ENCODE measurements around the gene LINC00237.

Gene LINC00237

GRCh38 chr20:21106171-21107017 lies at the start of gene LINC00237:
LINC00237 (minus strand) TSS chr20:21106358.
- DNase-seq = no peak

GRCh38 chr20:21155268-21155667 lies 49.1 kb upstream of the LINC00237 start:
- no peak for DNase-seq

More at GRCh38 chr20:21106171-21107017, at the start of gene LINC00237:
- no peak for ATAC-seq

GRCh38 chr20:21154692-21155091 lies 48.5 kb upstream of the LINC00237 start:
- DNase-seq (no peak), ATAC-seq (no peak)

More at GRCh38 chr20:21155268-21155667, 49.1 kb upstream of the LINC00237 start:
- no peak for ATAC-seq

GRCh38 chr20:21151791-21152190 lies 45.6 kb upstream of the LINC00237 start:
- no peak for ATAC-seq
- DNase-seq = no peak

GRCh38 chr20:21149344-21149743 lies 43.2 kb upstream of the LINC00237 start:
- DNase-seq = no peak
- ATAC-seq = no peak

- ATAC-seq = no peak
- DNase-seq = no peak
Observed at GRCh38 chr20:21147593-21147992, 41.4 kb upstream of the LINC00237 start.

- DNase-seq = no peak
- no peak for ATAC-seq
Observed at GRCh38 chr20:21146215-21146614, 40.1 kb upstream of the LINC00237 start.

- DNase-seq (no peak), ATAC-seq (no peak)
Observed at GRCh38 chr20:21145424-21145823, 39.3 kb upstream of the LINC00237 start.

GRCh38 chr20:21143194-21143890 lies 37.2 kb upstream of the LINC00237 start:
- DNase-seq (no peak), ATAC-seq (no peak)

GRCh38 chr20:21141825-21142224 lies 35.7 kb upstream of the LINC00237 start:
- DNase-seq (no peak), ATAC-seq (no peak)

- DNase-seq (no peak), ATAC-seq (no peak)
Observed at GRCh38 chr20:21139881-21140566, 33.9 kb upstream of the LINC00237 start.

- ATAC-seq = no peak
Observed at GRCh38 chr20:21137078-21137477, 30.9 kb upstream of the LINC00237 start.

GRCh38 chr20:21136015-21136732 lies 30.0 kb upstream of the LINC00237 start:
- DNase-seq = no peak
- ATAC-seq = no peak

More at GRCh38 chr20:21137078-21137477, 30.9 kb upstream of the LINC00237 start:
- DNase-seq = no peak

- no peak for ATAC-seq
Observed at GRCh38 chr20:21134883-21135493, 28.8 kb upstream of the LINC00237 start.

GRCh38 chr20:21133917-21134622 lies 27.9 kb upstream of the LINC00237 start:
- DNase-seq (no peak), ATAC-seq (peak; percentile 14)

More at GRCh38 chr20:21134883-21135493, 28.8 kb upstream of the LINC00237 start:
- no peak for DNase-seq

- no peak for DNase-seq
Observed at GRCh38 chr20:21133404-21133803, 27.2 kb upstream of the LINC00237 start.

GRCh38 chr20:21129861-21130260 lies 23.7 kb upstream of the LINC00237 start:
- no peak for ATAC-seq
- DNase-seq = no peak

More at GRCh38 chr20:21133404-21133803, 27.2 kb upstream of the LINC00237 start:
- ATAC-seq = no peak

- ATAC-seq (no peak), DNase-seq (no peak)
Observed at GRCh38 chr20:21127201-21127981, 21.2 kb upstream of the LINC00237 start.

- ATAC-seq (no peak), DNase-seq (no peak)
Observed at GRCh38 chr20:21126581-21126870, 20.4 kb upstream of the LINC00237 start.

All from stimulated activated naive CD8-positive, alpha-beta T cell treated with anti-CD3 and anti-CD28 coated beads, Interleukin-15, Interleukin-2, amounts not matched to agents 100 U/mL and 50 U/mL, for 24 hours (primary cell).